ENCODE measurements around the gene COMT.

- TF ChIP-seq MAFK (IDR thresholded peaks at IDR 0.05; ENCODE audit: low read depth, low read length): no peak
- no peak for TF ChIP-seq CTCF (conservative IDR thresholded peaks at IDR 0.05; ENCODE audit: low read depth, low read length)
- no peak for TF ChIP-seq POLR2A (IDR thresholded peaks at IDR 0.05; ENCODE audit: low read depth, low read length)
- no peak for TF ChIP-seq SMC3 (IDR thresholded peaks at IDR 0.05; ENCODE audit: low read depth, low read length)
- no peak for TF ChIP-seq USF2 (IDR thresholded peaks at IDR 0.05; ENCODE audit: low read depth, low read length)
- no peak for TF ChIP-seq FOS (IDR thresholded peaks at IDR 0.05; ENCODE audit: low read depth, low read length)
These were observed 6.6 kb downstream of the COMT start for GRCh38 chr22:19948057-19948760.
